ENCODE measurements around the gene ARCN1.

ARCN1 gene

DNA sequence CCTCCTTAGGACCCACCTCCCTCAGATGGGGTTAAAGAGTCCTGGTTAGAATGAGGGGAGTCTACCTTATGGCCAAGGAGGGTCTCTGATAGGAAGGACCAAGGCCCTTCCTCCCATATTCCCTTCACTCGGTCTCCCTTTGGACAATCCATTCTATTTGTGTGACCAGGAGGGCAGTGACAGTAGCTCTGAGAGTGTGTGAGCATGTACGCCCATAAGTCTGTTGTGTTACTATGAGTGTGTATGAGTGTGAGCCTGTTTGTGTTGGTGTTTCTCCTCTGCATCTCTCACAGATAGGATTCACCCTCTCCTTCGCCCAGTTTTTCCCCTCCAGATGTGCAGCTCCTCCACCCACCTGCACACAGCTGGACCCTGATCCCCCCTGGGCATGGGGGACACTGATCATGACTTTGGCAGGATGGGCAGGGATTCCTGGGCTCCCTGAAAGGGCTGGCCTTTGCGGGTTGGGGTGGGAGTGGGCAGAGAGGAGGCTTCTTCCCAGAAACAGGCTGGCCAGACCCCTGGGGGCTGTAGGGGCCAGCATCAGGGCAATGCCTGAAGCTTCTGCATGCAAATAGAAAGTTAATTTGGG, 49.7 kb downstream of the ARCN1 start:
- DNase-seq: no peak

DNA sequence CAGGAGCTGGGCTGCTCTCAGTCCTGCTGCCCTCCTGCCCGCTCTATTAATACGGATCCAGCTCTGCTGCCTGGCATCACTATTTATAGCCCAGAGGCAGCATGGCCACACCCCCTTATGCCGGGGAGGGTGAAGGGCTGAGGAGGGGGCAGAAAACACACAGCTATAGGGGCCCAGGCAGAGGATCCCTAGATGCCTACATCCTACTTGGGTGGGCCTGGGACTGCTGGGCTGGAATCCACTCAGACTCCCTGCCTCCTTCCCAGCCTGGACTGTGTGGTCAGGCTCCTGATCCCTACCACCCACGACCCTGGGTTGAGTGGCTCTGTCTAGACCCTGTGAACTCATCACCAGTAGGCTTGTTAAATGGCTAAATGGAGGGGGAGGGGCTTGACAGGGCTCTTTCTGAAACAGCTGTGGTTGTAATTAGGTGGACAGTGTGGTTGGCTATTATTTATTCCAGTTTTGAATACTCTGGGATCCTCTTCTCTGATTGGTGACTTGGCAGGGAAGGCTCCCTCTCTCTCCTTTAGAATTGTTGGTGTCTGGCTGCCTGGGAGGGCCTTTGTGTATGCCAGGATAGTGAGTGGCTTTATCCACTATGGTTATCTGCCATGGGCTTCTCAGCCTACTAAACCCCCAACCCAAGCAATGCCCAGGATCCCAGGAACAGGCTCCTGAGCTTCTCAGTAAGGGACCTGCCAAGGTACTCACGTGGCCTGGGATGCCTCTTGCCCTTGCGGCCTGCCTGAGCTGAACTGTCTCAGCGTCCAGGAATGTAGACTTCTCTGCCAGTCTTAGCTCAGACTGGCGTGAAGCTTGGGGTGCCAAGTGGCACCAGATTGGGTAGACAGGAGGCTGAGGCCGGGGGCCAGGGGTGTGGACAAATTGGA, 50.4 kb downstream of the ARCN1 start:
- DNase-seq: peak; percentile 34

DNA sequence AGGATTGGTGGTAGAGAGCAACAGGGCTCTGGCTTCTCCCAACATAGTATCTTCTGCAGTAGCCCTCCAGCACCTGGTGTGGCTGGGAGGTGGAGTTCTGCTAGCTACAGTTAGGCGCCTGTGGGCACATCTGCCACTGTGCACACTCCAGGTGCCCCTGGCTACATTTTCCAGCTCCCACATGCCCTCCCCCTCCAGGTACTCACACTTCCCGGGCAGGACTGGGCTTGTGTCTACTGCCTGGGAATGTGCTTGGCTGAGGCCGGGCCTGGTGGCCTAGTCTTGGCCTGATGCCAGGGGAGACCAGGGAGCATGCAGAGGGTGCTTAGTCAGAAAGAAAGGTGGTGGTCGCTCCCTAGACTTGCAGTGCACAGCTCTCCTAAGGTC, 51.1 kb downstream of the ARCN1 start:
- no peak for DNase-seq

DNA sequence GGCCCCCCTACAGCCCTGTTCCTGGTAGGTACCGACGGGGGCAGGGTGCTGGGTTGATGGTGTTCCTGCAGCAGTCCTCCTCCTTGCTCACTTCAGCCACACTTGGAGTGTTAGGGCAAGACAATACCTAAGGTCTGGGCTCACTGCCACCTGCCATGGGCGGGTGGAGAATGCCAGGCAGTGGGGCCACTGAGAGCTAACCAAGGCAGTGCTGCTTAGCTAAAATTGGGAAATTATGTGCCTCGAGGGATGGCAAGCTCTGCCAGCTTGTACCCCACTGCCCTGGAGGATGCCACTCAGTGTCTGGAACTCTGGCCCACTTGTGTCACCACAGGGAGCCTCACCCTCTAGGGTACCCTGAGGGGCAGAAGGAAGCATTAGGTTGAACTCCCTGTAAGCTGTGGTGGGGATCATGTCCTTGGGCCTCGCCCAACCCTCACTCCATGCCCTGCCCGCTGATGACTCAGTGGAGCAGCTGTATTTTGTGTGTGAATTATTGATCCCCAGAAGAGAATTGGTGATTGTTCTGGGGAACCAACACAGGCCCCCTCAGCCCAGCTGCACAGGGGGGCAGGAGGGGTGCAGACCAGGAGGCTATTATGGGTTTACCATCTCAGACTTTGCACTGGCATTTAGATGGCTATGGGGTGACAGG, 53.0 kb downstream of the ARCN1 start:
- DNase-seq: no peak

DNA sequence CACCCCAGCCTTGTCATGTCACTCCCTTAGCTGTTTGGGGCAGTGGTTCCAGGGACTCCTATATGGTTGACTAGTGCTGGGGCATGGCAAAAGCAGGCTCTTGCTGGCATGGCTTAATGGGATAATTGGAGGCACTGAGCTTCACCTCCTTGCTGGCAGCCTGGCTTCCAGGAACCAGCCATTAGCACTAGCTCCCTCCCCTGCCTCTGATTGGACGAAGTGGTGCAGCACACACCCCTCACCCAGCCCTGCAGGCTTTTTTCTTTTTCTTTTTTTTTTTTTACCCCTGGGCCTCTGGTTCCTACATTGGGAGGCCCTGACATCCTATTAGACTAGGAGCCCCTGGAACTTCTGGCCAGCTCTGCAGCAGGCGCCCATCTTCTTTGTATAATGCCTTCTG, 53.8 kb downstream of the ARCN1 start:
- no peak for DNase-seq

DNA sequence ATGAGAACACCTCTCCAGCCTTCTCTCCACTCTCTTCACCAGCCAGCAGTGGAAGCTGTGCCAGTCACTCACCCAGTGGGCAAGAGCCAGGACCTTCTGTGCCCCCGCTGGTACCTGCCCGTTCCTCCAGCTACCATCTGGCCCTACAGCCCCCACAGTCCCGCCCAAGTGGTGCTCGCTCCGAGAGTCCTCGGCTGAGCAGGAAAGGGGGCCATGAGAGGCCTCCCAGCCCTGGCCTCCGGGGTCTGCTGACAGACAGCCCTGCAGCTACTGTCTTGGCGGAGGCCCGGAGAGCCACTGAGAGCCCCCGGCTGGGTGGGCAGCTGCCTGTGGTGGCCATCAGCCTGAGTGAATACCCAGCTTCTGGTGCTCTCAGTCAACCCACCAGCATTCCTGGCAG, 55.4 kb downstream of the ARCN1 start:
- no peak for DNase-seq

DNA sequence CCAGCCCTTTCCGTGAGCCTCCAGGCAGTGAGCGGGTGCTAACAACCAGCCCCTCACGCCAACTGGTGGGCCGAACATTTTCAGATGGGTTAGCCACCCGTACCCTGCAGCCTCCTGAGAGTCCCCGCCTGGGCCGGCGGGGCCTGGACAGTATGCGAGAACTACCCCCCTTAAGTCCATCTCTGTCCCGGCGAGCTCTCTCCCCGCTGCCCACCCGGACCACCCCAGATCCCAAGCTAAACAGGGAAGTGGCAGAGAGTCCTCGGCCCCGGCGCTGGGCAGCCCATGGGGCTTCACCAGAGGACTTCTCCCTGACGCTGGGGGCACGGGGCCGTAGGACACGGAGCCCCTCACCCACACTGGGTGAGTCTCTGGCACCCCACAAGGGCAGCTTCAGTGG, 55.8 kb downstream of the ARCN1 start:
- DNase-seq: no peak

DNA sequence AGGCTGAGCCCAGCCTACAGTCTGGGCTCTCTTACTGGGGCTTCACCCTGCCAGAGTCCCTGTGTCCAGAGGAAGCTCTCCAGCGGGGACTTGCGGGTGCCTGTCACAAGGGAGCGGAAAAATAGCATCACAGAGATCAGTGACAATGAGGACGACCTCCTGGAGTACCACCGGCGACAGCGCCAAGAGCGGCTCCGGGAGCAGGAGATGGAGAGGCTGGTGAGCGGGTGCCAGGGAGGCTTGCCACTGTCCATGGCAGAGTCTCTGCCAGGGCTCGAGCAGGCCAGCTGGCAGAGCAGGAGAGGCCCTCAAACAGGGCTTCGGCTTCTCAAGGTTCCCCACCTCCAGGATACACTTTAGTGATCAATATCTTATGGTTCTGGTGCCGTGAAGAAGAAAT, 56.2 kb downstream of the ARCN1 start:
- DNase-seq: no peak

DNA sequence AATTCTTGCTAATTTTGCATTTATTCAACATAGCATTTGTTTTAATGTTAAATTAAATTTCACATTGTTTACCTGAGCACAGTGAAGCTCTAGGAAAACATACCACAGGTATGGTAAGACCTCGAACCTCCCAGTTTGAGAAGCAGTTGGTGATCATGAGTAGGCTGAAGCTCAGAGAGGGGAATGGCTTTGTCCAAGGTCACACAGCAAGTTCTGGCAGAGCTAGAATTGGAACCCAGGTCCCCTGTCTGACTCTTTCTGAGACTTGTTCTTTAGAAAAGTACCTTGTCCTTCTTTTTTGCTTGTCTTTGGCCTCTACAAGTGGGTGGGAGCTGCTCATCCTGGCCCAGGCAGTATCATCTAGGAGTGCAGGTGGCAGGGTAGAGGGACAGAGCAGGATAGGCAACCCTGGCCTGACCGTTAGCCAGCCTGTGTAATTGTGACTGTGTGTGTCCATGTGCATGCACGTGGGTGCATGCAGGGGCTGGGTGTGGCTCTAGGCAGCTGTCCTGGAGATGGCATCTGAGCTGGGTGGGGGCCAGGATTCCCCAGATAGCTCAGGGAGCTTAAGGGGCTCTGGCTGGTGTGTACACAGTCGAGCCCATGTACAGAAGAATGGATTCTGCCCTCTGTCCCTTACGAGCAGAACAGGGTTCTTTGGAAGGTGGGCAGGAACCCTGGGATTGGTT, 56.8 kb downstream of the ARCN1 start:
- DNase-seq: no peak

DNA sequence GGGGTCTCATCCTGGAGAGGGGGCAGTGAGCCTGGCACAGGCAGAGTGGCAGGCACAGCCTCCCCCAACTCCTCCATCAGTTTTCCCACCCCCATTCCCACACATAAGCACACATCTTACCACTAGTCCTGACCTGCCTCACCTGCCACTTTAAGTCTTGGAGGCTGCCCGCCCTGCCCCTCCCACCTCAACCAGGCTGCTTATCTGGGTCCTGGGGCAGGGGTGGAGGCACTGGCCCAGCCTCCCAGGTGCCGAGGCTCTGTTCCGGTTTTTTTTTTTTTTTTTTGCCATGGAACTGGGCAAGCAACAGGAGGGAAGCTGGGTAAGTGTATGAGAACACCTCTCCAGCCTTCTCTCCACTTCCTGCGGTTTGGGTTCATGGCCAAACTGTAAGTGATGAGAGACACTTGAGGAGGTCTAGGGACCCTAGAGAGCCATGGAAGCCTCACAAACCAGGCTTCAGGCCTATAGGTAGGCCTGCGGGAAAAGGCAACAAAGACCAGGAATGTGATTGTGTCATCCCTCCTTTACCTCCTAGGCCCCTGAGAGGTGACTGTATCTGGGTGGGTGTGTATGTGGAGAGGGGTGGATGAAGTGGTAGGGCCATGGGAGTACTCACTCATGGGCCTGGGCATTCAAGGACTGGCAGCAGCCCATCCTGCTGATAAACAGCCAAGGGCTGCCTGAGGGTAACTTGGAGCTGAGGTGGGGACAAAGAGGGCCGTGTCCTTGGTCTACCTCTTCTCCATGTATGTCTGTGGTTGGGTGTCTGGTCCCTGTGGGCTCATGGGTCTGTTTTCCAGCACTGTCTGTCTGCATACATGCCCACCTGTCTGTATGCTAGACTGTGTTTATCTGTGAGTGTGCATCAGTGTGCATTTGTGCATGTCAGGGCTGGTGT, 57.8 kb downstream of the ARCN1 start:
- DNase-seq: no peak

DNA sequence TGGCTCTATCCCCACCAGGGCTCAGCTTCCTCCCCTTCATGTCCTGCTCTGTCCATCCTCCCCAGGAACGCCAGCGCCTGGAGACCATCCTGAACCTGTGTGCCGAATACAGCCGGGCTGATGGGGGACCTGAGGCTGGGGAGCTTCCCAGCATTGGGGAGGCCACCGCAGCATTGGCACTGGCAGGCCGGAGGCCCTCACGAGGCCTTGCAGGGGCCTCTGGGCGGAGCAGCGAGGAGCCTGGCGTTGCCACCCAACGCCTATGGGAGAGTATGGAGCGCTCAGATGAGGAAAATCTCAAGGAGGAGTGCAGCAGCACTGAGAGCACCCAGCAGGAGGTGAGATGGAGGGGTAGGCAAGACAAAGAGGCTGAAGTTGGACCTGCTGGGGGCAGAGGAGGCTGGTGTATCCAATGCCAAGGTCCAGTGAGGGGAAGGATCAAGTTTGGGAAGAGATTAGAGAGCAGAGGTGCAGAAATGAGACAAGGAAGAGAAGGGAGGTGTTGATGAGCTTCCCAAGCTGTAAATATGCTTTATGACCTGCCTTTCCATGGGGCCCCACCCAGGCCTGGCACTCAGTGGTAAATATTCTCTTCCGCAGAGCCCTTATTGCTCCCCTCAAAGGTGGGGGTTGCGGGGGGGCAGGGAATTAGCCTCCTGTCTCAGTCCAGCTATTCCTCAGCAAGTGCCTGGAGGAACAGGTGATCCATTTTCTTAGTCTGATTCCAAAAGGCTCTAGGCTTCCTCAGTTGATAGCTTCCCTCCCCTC, 59.1 kb downstream of the ARCN1 start:
- no peak for DNase-seq

DNA sequence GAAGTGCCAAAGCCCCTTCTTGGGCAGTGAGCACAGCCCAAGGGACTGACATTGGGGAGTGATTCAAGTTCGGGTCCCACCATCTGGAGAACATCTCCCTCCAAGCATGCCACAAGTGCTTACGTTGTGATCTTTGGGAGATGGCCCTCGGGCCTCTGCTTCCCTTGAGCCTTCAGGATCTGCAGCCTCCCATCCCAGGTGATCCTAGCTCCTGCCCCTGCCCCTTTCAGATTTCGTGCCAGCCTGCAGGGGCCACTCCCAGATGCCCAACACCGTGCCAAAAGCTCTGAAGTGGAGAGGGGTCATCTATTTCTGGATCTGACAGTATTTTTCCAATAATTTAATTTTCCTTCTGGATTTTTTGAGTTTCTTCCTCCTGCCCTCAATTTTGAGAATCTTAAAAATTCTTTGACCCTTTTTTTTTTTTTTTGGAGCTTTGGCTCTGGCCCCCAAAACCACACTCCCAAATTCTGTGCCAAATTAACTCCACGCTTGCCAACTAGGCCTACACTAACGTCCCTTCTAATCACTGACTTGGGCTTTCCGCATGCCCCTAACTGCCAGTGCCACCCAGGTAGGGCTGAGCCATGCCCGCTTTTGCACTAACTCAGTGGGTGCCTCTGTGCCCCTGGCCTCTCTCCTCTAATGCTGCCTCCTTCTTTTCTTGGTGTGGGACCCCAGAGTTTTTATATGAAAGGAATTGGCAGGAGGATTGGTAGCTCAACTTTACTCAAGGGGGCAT, 60.5 kb downstream of the ARCN1 start:
- DNase-seq: no peak

DNA sequence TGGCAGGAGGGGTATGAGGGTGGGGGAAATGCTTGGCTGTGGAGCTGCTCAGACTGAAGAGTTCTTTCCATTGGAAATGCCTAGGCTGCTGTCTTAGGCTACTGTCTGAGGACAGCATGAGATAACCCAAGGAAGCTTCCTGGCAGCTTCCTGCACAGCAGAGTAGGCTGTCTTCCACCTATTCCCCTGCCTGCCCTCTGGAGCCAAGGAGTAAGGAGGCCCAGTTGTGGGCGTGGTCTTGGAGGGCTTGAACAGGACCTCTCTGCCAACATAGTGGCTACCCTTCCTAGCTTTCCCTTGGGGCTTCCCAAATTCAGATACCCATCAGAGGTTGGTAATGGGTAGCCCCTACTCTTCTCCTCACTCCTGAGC, 61.1 kb downstream of the ARCN1 start:
- DNase-seq: no peak

DNA sequence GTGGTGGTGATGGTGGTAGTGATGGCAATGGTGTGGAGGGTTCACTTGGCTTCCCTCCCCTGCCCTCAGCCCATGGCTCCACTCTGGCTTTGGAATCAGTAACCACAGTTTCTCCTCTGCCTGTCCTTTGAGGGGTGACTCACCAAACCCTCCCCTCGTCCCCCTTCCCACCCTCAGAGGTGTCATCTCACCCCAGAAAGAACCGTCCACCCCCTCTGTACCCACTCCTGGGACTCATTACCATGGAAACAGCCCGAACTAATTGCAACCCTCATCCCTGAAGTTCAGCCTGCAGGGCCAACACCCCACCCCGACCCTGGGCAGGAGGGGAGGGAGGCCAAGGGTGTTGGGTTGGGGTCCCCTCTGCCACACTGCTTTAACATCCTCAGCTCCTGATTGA, 61.8 kb downstream of the ARCN1 start:
- DNase-seq: no peak

DNA sequence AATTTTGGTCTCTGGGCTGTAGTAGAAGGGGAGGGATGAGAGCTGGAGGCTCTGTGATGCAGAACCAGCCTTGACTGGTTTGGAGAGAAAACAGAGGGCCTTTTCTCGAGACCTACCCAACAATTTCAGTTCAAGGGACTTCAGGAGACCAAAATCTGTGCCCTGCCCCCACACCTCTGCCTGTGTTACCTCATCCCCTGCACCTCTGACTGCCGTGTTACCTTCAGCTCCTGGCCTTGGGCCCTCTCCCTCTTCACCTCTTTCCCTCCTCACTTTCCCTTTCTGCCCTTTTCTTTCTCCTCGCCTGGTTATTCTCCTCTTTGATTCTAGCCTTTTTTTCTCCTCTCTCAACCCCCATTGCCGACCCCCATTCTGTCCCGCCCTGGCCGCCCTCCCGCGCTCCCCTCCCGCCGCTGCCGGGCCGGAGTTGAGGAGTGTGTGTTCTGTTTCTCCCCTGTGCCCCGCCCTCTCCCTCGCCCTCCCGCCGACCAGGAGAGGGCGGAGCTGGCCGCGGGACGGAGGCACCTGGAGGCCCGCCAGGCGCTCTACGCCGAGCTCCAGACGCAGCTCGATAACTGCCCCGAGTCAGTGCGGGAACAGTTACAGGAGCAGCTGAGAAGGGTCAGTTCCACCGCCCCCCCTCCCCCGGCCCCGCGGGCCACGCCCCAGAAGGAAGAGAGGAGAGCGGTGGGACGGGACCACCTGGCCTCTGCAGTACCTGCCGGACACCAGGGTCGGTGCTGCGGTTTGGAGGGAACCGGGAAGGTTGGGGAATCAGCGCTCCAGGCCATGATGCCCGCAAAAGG, 62.4 kb downstream of the ARCN1 start:
- peak; percentile 29 for DNase-seq

DNA sequence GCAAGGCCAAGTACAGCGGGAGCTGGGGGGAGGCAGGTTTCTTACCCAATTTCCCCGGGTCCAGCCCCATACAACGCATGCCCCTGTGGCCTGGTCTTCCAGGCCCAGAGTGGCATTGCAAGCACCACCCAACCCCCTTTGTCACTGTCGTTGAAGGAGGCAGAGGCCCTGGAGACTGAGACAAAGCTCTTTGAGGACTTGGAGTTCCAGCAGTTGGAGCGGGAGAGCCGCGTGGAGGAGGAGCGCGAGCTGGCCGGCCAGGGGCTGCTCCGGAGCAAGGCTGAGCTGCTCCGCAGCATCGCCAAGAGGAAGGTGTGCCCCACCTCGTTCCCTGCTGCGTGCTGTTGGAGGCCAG, 63.0 kb downstream of the ARCN1 start:
- DNase-seq: no peak

DNA sequence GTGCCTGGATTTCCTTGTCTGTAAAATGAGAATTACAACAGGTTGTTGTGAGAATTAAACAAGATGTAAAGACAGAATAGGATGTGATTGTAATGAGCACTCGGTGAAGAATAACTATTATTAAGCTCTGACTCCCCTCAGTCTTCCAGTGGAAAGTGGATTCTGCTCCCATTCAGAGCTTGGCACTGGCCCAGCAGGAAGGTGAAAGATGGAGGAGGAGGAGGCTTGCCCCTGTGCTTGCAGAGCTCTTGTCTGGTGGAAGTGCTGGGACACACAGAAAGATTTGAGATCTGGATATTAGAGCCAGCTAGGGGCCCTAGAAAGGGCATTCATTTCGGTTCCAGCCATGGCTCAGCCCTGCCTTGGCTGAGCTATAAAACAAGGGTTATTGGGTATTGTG, 63.4 kb downstream of the ARCN1 start:
- no peak for DNase-seq

DNA sequence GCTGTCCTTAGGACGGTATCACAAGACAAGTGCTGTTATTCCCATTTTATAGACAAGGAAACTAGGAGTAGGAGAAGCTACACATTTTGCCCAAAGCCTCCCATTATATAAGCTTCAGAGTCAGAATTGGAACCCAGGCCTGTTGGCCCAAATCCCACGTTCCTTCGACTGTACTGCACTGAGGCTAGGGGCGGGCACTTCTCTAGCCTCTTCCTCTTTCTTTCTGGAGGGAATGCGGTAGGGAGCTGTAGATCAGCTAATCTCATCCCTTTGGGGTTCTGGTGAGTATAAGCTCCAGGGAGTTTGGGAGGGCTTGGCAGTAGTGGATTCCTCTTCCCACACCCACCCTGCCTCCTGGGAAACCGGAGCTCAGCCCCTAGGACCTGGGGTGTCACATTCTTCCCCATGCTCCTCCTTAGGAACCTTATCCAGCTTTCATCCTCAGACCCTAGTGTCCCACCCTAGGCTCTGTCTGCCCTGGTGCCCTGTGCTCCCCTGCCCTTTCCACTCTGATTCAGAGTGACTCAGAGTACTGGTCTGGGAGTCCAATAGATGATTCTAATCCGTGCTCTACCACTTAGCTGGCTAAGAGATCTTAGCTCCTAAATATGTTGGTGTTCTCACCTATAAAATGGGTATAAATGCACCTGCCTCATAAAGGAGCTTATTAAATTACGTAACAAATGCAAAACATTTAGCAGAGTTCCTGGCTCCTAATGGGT, 64.5 kb downstream of the ARCN1 start:
- no peak for DNase-seq

DNA sequence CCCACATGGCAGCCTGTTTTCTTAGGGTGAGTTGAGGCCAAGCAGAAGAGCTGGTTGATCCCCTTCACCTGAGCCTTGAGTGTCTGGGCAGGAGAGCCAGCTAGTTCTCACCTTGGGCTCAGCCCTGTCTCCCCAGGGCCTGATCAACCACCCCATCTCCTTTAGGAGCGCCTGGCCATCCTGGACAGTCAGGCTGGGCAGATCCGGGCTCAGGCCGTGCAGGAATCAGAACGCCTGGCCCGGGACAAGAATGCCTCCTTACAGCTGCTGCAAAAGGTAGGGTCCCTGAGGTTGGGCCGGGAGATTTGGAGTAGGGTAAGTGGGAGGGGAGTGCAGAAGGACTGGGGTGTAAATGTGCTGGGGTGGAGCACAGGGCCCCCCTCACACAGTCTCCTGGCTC, 66.5 kb downstream of the ARCN1 start:
- no peak for DNase-seq

DNA sequence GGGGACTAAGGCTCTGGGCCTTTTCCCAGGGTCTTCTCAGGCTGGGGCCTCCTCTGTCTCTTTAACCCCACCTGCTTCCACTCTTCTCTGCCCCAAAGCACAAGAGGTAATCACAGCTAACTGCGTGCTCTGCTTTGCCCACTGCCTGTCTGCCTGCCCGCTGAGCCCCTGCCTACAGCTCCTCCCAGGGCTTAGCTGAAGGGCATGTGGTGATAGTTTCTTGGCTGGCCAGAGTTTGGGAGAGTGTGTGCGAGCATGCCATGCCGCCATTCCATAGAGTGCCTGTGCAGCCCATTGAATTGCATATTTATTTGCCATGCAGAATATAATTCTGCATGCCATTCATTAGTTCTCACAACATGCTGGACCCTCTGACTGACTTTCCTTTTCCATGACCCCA, 67.7 kb downstream of the ARCN1 start:
- DNase-seq: no peak
